HL-60 (cell line): ENCODE results near the gene AMMECR1.

ENCODE experiments used
- POLR2AphosphoS5 ChIP-seq: IDR thresholded peaks from 2 replicates; pipeline ENCODE4 v1.6.1; 2012; ENCODE audit warnings: low read depth
- TF ChIP-seq, protein P1 (sequence below): IDR thresholded peaks from one replicate; pipeline ENCODE4 v1.5.1; 2011; ENCODE audit warnings: low read length, control low read depth, inconsistent platforms; ENCODE audit not compliant: insufficient read depth

DNA sequence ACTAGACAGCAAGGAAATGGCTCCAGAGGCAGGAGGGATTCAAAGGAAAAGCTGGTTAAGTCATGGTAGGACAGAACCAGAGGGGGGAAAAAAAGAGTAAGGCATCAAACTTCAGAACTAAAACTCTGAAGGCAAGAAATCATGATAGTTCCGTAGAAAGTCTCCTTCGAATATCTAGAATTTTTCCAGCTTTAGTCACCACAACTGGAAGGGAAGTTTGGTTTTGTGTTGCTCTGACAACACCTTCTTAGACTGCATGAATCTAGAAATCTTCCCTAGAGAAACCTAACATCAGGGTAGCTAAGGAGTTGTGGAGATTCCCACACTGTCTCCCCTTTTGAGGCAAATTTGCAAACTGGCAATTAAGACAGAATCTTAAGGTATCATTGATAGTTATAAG, 33.7 kb downstream of the AMMECR1 start:
- TF ChIP-seq, protein P1, sequence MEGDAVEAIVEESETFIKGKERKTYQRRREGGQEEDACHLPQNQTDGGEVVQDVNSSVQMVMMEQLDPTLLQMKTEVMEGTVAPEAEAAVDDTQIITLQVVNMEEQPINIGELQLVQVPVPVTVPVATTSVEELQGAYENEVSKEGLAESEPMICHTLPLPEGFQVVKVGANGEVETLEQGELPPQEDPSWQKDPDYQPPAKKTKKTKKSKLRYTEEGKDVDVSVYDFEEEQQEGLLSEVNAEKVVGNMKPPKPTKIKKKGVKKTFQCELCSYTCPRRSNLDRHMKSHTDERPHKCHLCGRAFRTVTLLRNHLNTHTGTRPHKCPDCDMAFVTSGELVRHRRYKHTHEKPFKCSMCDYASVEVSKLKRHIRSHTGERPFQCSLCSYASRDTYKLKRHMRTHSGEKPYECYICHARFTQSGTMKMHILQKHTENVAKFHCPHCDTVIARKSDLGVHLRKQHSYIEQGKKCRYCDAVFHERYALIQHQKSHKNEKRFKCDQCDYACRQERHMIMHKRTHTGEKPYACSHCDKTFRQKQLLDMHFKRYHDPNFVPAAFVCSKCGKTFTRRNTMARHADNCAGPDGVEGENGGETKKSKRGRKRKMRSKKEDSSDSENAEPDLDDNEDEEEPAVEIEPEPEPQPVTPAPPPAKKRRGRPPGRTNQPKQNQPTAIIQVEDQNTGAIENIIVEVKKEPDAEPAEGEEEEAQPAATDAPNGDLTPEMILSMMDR = no peak
- no peak for TF ChIP-seq POLR2AphosphoS5
